NB4 (cell line): ENCODE results near the gene VEZF1.

Experiments used
- POLR2A ChIP-seq: IDR thresholded peaks from 2 replicates; pipeline ENCODE4 v1.6.1; 2011; ENCODE audit warnings: mild to moderate bottlenecking; ENCODE audit not compliant: insufficient read length; ENCODE audit errors: extremely low read depth
- TF ChIP-seq, protein P1 (sequence below): IDR thresholded peaks from one replicate; pipeline ENCODE4 v1.5.1; 2012; ENCODE audit warnings: low read depth, low read length
- TF ChIP-seq, protein P2 (sequence below): IDR thresholded peaks from 2 replicates; pipeline ENCODE4 v1.6.1; 2011; ENCODE audit warnings: low read depth, low read length

DNA sequence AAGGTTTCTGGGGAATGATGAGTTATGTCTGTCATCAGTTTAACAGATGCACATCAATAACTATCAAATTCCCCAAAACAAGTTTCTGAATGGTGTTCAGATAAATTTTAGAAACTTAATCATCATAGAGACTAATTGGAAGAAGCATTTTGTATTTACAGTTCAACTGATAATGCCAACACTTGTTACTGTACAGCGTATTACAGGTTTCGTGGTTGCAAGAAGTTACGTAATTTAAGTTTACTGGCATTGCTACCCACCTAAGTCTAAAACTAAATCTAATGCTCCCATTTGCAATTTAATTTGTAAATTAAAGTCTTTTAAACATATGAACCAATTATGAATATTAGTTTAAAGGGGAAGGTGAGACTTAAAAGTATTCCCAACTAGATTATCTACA lies 16.0 kb upstream of the VEZF1 start:
- TF ChIP-seq, protein P1, sequence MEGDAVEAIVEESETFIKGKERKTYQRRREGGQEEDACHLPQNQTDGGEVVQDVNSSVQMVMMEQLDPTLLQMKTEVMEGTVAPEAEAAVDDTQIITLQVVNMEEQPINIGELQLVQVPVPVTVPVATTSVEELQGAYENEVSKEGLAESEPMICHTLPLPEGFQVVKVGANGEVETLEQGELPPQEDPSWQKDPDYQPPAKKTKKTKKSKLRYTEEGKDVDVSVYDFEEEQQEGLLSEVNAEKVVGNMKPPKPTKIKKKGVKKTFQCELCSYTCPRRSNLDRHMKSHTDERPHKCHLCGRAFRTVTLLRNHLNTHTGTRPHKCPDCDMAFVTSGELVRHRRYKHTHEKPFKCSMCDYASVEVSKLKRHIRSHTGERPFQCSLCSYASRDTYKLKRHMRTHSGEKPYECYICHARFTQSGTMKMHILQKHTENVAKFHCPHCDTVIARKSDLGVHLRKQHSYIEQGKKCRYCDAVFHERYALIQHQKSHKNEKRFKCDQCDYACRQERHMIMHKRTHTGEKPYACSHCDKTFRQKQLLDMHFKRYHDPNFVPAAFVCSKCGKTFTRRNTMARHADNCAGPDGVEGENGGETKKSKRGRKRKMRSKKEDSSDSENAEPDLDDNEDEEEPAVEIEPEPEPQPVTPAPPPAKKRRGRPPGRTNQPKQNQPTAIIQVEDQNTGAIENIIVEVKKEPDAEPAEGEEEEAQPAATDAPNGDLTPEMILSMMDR, result no peak
- TF ChIP-seq POLR2A, result no peak
- TF ChIP-seq, protein P2, sequence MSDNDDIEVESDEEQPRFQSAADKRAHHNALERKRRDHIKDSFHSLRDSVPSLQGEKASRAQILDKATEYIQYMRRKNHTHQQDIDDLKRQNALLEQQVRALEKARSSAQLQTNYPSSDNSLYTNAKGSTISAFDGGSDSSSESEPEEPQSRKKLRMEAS, result no peak
